Fibroblast of villous mesenchyme (primary cell): Measurements from ENCODE around the gene ZNF407. TPM values are rescaled to one million over a fixed set of nuclear protein-coding genes. Genes with fewer than 3 reads are reported as not detected.

Experiments used
- DNase-seq: peaks from one replicate; pipeline ENCODE4 v3.0.0-alpha.2; 2010; ENCODE audit warnings: low read depth
- H3K4me3 ChIP-seq: 2 replicates; pipeline ENCODE4 v1.5.1; 2011; ENCODE audit warnings: low read depth, mild to moderate bottlenecking, low read length
- CTCF ChIP-seq: IDR thresholded peaks from 2 replicates; pipeline ENCODE4 v1.5.1; 2012; ENCODE audit warnings: low read depth, mild to moderate bottlenecking, low read length; ENCODE audit not compliant: insufficient read depth
- total RNA-seq: library from RNA; depleted of rRNA; stranded (reverse); fragments of >200 nt; gene quantifications from 2 replicates; pipeline ENCODE4 v1.2.3, GENCODE V29; 2012

ZNF407 gene
- total RNA-seq, 1 donor: 22.0 TPM

- DNase-seq: peak; percentile 86
- no peak for TF ChIP-seq CTCF
Observed at GRCh38 chr18:74597034-74597661, 522 bp upstream of the ZNF407 start.

GRCh38 chr18:74598350-74599001 lies 806 bp downstream of the ZNF407 start:
- DNase-seq: peak; percentile 49
- peak overlapping the region; percentile 76 for H3K4me3 ChIP-seq
- peak; percentile 12 for TF ChIP-seq CTCF

More at GRCh38 chr18:74597034-74597661, 522 bp upstream of the ZNF407 start:
- H3K4me3 ChIP-seq: peak overlapping the region; percentile 76

- no peak overlapping the region for H3K4me3 ChIP-seq
- TF ChIP-seq CTCF: peak; percentile 13
- DNase-seq: no peak
Observed at GRCh38 chr18:74604361-74604760, 6.7 kb downstream of the ZNF407 start.

GRCh38 chr18:74604774-74605173 lies 7.1 kb downstream of the ZNF407 start:
- TF ChIP-seq CTCF: no peak
- DNase-seq: peak; percentile 51
- no peak overlapping the region for H3K4me3 ChIP-seq

- no peak for TF ChIP-seq CTCF
- no peak overlapping the region for H3K4me3 ChIP-seq
- no peak for DNase-seq
Observed at GRCh38 chr18:74608681-74609080, 11.0 kb downstream of the ZNF407 start.

GRCh38 chr18:74609535-74609934 lies 11.9 kb downstream of the ZNF407 start:
- TF ChIP-seq CTCF: no peak
- H3K4me3 ChIP-seq: no peak overlapping the region
- peak; percentile 33 for DNase-seq
